Measurements from ENCODE around the gene TBC1D2.

- TF ChIP-seq CTCF (IDR thresholded peaks at IDR 0.05) (no peak), POLR2A (IDR thresholded peaks at IDR 0.05) (no peak)
Measured at GRCh38 chr9:98203153-98203552, 52.3 kb downstream of the TBC1D2 start.

All from gastroesophageal sphincter (tissue), 3 donors.